ENCODE data around the gene MAMDC4. TPM values are rescaled to one million over a fixed set of nuclear protein-coding genes. Genes with fewer than 3 reads are reported as not detected.
A peak's percentile ranks its signal among the peaks of the same experiment; 100 is the strongest.
"Not testable (repeated sequence)": the region's sequence is repeated elsewhere in the genome, so short reads cannot be mapped to it uniquely, and the experiment has no call there.

Gene MAMDC4
- total RNA-seq, 1 experiment from 2014 or later, result 17.3 TPM

DNA sequence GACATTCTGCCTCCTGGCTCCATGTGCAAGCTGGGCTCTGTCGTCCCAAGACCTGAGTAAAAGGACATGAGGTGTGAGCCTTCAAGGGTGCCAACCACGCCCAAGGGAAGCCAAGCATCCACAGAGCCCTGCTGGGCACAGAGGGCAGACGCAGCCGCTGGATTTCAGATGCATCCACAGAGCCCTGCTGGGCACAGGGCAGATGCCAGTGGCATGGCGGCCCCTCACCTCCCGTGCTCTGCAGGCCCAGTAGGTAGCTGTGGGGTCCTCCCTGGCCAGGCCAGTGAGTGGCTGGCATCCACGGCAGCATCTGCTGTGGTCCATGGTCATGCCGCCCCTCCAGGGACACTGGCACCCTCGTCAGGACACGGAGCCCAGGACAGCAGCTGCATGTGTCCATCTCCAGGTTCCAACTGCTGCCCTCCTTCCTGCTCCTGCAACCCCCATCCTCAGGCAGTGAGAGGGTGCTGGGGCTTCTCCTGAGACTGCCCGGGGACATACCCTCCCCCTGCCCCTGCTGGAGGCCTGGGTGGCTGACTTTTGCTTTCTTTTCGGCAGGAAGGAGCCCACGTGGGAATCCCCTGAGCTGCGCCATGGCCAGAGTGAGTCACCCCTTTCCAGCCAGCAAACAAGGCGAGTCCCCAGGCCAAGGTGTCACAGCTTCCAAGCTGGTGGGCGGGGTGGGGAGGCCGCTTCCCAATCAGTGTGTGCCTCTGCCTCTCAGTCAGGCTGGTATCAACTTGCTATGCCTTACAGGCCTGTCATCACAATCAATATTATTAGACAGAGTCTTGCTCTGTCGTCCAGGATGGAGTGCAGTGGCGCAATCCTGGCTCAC, 30.2 kb downstream of the MAMDC4 start:
- peak overlapping the region in 1 of 2 experiments; percentile 37; a peak in 2 of 4 replicates for H3K4me3 ChIP-seq (replicated peaks in 1 of 2; ENCODE audit: low read depth in 1 of 2, low read length in 2 of 2)
- intact Hi-C loops (cut with micrococcal nuclease), result no loop called here
- H3K9me3 ChIP-seq (ENCODE audit: control insufficient read depth in 1 of 2, insufficient read depth in 1 of 2, low read depth in 1 of 2, low read length in 2 of 2), result no peaks in the 10 kb centered on the region
- H3K36me3 ChIP-seq (ENCODE audit: control insufficient read depth in 1 of 2, insufficient read depth in 2 of 2, low read length in 2 of 2), result no peaks in the 10 kb centered on the region
- no peak overlapping the region for H2AFZ ChIP-seq (ENCODE audit: low read depth, low read length, poor library complexity, severe bottlenecking)
- no peaks in the 10 kb centered on the region for H3K27me3 ChIP-seq (ENCODE audit: insufficient read depth, low read length)
- no peaks in the 10 kb centered on the region for H3K9me2 ChIP-seq (ENCODE audit: insufficient read depth)
- no TSS peak for BruUV-seq (replicated peaks)
- ChIA-PET CTCF (interaction anchor here (1.8 kb wide), 1 partner anchor 40 kb away, joined by 4 read pairs; the partner anchor contains the start of gene AJM1), POLR2A (interaction anchor here (1.0 kb wide), 1 partner anchor 16 kb away, joined by 4 read pairs; the partner anchor contains the start of gene EDF1), RAD21 (ENCODE audit: low non-redundant PET in 1 of 2, low total read pairs in 2 of 2, uncharacterized antibody in 2 of 2, unreplicated experiment in 2 of 2) (no interaction called here)
- peaks cover 20 to 36% of the 10 kb centered on the region in 2 experiments for H3K4me1 ChIP-seq (ENCODE audit: control insufficient read depth in 1 of 2, insufficient read depth in 2 of 2, low read length in 2 of 2)
- peak overlapping the region; percentile 55 for H3K9ac ChIP-seq (ENCODE audit: low read length)
- ATAC-seq (peak; percentile 40), DNase-seq (ENCODE audit: low read depth, low spot score) (peak; percentile 56)
- peak overlapping the region; percentile 66 for H3K4me2 ChIP-seq (ENCODE audit: low read length)
- H3K27ac ChIP-seq (ENCODE audit: low read depth, low read length), result peak overlapping the region; percentile 47
- peaks cover 7% of the 10 kb centered on the region for H3K79me2 ChIP-seq (ENCODE audit: insufficient read depth, low read length)
- TF ChIP-seq POLR2AphosphoS5 (IDR thresholded peaks at IDR 0.05; ENCODE audit: low read depth, low read length) (peak; percentile 44; the same call in 1 of the 2 replicates), YY1 (IDR thresholded peaks at IDR 0.05; ENCODE audit: extremely low read depth, insufficient replicate concordance, low read depth, low read length) (peak; percentile 64)
- TF ChIP-seq, protein P1, sequence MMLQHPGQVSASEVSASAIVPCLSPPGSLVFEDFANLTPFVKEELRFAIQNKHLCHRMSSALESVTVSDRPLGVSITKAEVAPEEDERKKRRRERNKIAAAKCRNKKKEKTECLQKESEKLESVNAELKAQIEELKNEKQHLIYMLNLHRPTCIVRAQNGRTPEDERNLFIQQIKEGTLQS (IDR thresholded peaks at IDR 0.05), result no peak
- TF ChIP-seq, protein P2, sequence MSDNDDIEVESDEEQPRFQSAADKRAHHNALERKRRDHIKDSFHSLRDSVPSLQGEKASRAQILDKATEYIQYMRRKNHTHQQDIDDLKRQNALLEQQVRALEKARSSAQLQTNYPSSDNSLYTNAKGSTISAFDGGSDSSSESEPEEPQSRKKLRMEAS (IDR thresholded peaks at IDR 0.05), result no peak
- no peaks in the 10 kb centered on the region for H4K20me1 ChIP-seq (ENCODE audit: insufficient read depth)

DNA sequence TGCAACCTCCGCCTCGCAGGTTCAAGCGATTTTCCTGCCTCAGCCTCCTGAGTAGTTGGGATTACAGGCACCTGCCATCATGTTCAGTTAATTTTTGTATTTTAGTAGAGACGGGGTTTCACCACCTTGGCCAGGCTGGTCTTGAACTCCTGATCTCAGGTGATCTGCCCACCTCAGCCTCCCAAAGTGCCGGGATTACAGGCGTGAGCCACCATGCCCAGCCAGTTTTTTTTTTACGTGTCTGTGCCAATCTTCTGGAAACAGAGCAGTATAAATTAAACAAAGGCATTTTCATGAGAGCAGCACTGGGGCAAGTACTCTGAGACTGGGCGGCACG, 30.8 kb downstream of the MAMDC4 start:
- DNase-seq (ENCODE audit: low read depth, low spot score); H3K9me3 ChIP-seq (ENCODE audit: control insufficient read depth in 1 of 2, insufficient read depth in 1 of 2, low read depth in 1 of 2, low read length in 2 of 2); H3K9me2 ChIP-seq (ENCODE audit: insufficient read depth); H4K20me1 ChIP-seq (ENCODE audit: insufficient read depth); H3K36me3 ChIP-seq (ENCODE audit: control insufficient read depth in 1 of 2, insufficient read depth in 2 of 2, low read length in 2 of 2); H3K27me3 ChIP-seq (ENCODE audit: insufficient read depth, low read length); ATAC-seq; BruUV-seq (replicated peaks); H3K27ac ChIP-seq (ENCODE audit: low read depth, low read length); H2AFZ ChIP-seq (ENCODE audit: low read depth, low read length, poor library complexity, severe bottlenecking); RAD21 ChIA-PET (ENCODE audit: low non-redundant PET in 1 of 2, low total read pairs in 2 of 2, uncharacterized antibody in 2 of 2, unreplicated experiment in 2 of 2); intact Hi-C loops (cut with micrococcal nuclease): not testable (repeated sequence)
- peaks cover 25 to 39% of the 10 kb centered on the region in 2 experiments for H3K4me1 ChIP-seq (ENCODE audit: control insufficient read depth in 1 of 2, insufficient read depth in 2 of 2, low read length in 2 of 2)
- peak overlapping the region; percentile 66 for H3K4me2 ChIP-seq (ENCODE audit: low read length)
- ChIA-PET POLR2A (interaction anchor here (1.0 kb wide), 1 partner anchor 17 kb away, joined by 4 read pairs; the partner anchor contains the start of gene EDF1), CTCF (interaction anchor here (1.8 kb wide), 1 partner anchor 41 kb away, joined by 4 read pairs; the partner anchor contains the start of gene AJM1)
- H3K9ac ChIP-seq (ENCODE audit: low read length), result peak overlapping the region; percentile 55; the same call in 1 of the 2 replicates
- peaks cover 13% of the 10 kb centered on the region for H3K79me2 ChIP-seq (ENCODE audit: insufficient read depth, low read length)
- peak overlapping the region in 1 of 2 experiments; percentile 37; a peak in 1 of 4 replicates for H3K4me3 ChIP-seq (replicated peaks in 1 of 2; ENCODE audit: low read depth in 1 of 2, low read length in 2 of 2)

DNA sequence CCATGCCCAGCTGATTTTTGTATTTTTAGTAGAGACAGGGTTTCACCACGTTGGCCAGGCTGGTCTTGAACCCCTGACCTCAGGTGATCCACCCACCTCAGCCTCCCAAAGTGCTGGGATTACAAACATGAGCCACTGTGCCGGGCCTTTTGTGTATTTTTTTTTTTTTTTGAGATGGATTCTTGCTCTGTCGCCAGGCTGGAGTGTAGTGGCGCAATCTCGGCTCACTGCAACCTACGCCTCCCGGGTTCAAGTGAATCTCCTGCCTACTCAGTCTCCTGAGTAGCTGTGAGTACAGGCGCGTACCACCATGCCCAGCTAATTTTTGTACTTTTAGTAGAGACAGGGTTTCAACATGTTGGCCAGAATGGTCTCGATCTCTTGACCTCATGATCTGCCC, 31.5 kb downstream of the MAMDC4 start:
- H3K9ac ChIP-seq (ENCODE audit: low read length); H3K27me3 ChIP-seq (ENCODE audit: insufficient read depth, low read length); H3K9me2 ChIP-seq (ENCODE audit: insufficient read depth); H4K20me1 ChIP-seq (ENCODE audit: insufficient read depth); CTCF ChIA-PET; POLR2A ChIA-PET; DNase-seq (ENCODE audit: low read depth, low spot score); H3K36me3 ChIP-seq (ENCODE audit: control insufficient read depth in 1 of 2, insufficient read depth in 2 of 2, low read length in 2 of 2); H2AFZ ChIP-seq (ENCODE audit: low read depth, low read length, poor library complexity, severe bottlenecking); H3K4me2 ChIP-seq (ENCODE audit: low read length); H3K4me3 ChIP-seq (replicated peaks in 1 of 2; ENCODE audit: low read depth in 1 of 2, low read length in 2 of 2); H3K27ac ChIP-seq (ENCODE audit: low read depth, low read length); RAD21 ChIA-PET (ENCODE audit: low non-redundant PET in 1 of 2, low total read pairs in 2 of 2, uncharacterized antibody in 2 of 2, unreplicated experiment in 2 of 2); BruUV-seq (replicated peaks); ATAC-seq; H3K9me3 ChIP-seq (ENCODE audit: control insufficient read depth in 1 of 2, insufficient read depth in 1 of 2, low read depth in 1 of 2, low read length in 2 of 2); intact Hi-C loops (cut with micrococcal nuclease): not testable (repeated sequence)
- Histone ChIP-seq H3K79me2 (ENCODE audit: insufficient read depth, low read length) (peaks cover 21% of the 10 kb centered on the region), H3K4me1 (ENCODE audit: control insufficient read depth in 1 of 2, insufficient read depth in 2 of 2, low read length in 2 of 2) (peaks cover 25 to 39% of the 10 kb centered on the region in 2 experiments)
